HL-60 (cell line): Measurements from ENCODE around the gene KLHL22.

Experiments
- DNase-seq, 2 experiments: peaks; one replicate each; pipeline ENCODE4 v3.0.0-alpha.2; 2010 to 2020; ENCODE audit warnings: low read depth in 1 of 2, low spot score in 1 of 2
- H3K27ac ChIP-seq: fragments of 250-450 bp; sonication (Bioruptor Pico); replicated peaks from 2 replicates; pipeline ENCODE4 v1.5.1; 2020; ENCODE audit warnings: mild to moderate bottlenecking, moderate library complexity
- H3K27me3 ChIP-seq: fragments of 250-450 bp; sonication (Bioruptor Pico); 2 replicates; pipeline ENCODE4 v1.5.1; 2021; ENCODE audit warnings: mild to moderate bottlenecking, moderate library complexity; ENCODE audit not compliant: insufficient read depth, poor library complexity, severe bottlenecking
- H3K4me3 ChIP-seq: replicated peaks from 2 replicates; pipeline ENCODE4 v1.5.1; 2011; ENCODE audit warnings: mild to moderate bottlenecking, control low read depth, low read length; ENCODE audit not compliant: insufficient read depth
- CTCF ChIP-seq: IDR thresholded peaks from one replicate; pipeline ENCODE4 v1.5.1; 2011; ENCODE audit warnings: low read length, control low read depth, inconsistent platforms; ENCODE audit not compliant: insufficient read depth
- GABPA ChIP-seq: IDR thresholded peaks from 2 replicates; pipeline ENCODE4 v1.6.1; 2012; ENCODE audit warnings: low read depth
- POLR2AphosphoS5 ChIP-seq: IDR thresholded peaks from 2 replicates; pipeline ENCODE4 v1.6.1; 2012; ENCODE audit warnings: low read depth
- REST ChIP-seq: IDR thresholded peaks from 2 replicates; pipeline ENCODE4 v1.6.1; 2012; ENCODE audit warnings: low read depth; ENCODE audit not compliant: insufficient replicate concordance
- SPI1 ChIP-seq: IDR thresholded peaks from 2 replicates; pipeline ENCODE4 v1.6.1; 2012; ENCODE audit warnings: low read depth, mild to moderate bottlenecking, borderline replicate concordance

The KLHL22 gene

GRCh38 chr22:20537983-20538382 lies 42.4 kb upstream of the KLHL22 start:
- no peak for DNase-seq
- H3K4me3 ChIP-seq: no peak overlapping the region
- TF ChIP-seq GABPA: no peak
- TF ChIP-seq CTCF: no peak
- TF ChIP-seq SPI1: no peak
- TF ChIP-seq POLR2AphosphoS5: no peak
- no peak for TF ChIP-seq REST
- no peak overlapping the region for H3K27ac ChIP-seq
- H3K27me3 ChIP-seq: no peaks in the 10 kb centered on the region

GRCh38 chr22:20537325-20537756 lies 41.7 kb upstream of the KLHL22 start:
- no peak for DNase-seq
- Histone ChIP-seq H3K27ac (no peak overlapping the region), H3K4me3 (no peak overlapping the region), H3K27me3 (no peaks in the 10 kb centered on the region)
- TF ChIP-seq REST (no peak), CTCF (no peak), POLR2AphosphoS5 (no peak), SPI1 (no peak), GABPA (no peak)

GRCh38 chr22:20536590-20537324 lies 41.2 kb upstream of the KLHL22 start:
- Histone ChIP-seq H3K27me3 (no peaks in the 10 kb centered on the region), H3K27ac (no peak overlapping the region), H3K4me3 (no peak overlapping the region)
- TF ChIP-seq POLR2AphosphoS5 (no peak), SPI1 (no peak), REST (no peak), GABPA (no peak), CTCF (no peak)
- DNase-seq: no peak
